ENCODE results near the gene ZNF709. TPM values are rescaled to one million over a fixed set of nuclear protein-coding genes. Genes with fewer than 3 reads are reported as not detected.
A peak's percentile ranks its signal among the peaks of the same experiment; 100 is the strongest.
"Not testable (repeated sequence)": the region's sequence is repeated elsewhere in the genome, so short reads cannot be mapped to it uniquely, and the experiment has no call there.

Gene ZNF709
- total RNA-seq, 4 donors from 2014 or later: 3.1 to 3.6 (median 3.3) TPM

DNA sequence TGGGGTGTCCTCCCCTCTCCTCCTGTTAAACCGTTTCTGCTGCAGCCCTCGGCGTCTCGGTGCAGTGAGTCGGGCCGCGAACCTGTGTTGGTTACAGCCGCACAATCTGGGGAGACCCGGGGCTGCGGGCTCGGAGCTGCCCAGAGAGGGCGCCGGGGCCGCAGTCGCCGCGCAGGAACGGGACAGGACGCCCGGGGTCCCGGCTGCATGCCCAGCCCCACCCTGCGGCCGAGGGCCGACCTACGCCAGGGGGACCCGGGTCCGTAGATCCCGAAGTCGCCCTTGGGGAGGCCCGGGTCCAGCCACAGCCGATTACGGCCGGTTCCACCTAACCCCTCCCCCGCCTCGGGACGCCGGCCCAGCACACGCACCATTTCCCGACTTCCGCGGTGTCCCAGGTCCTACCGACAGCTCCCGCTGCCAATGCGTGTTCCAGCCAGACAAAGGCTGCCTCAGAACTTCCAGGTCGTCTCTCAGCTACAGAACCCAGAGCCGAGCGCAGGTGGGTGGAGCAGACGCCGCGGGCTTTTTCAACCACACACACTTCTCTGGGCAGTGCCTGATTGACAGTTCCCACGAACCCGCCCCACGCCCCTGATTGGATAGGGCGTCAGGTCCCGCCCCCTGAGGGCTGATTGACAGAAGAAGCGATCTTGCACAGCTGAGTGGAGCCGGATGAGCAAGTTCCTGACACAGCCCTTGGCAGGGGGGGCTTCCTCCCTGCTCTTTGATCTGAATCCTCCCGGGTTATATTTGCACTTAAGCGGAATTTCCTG is 43.9 kb downstream of the ZNF709 start, which contains the start of gene ZNF443:
ZNF443 (minus strand) TSS at position 481 of the 776 bp plus-strand sequence; CDS start at position 374, 107 bp downstream.
- TF ChIP-seq EP300 (IDR thresholded peaks at IDR 0.05) (no peak), POLR2A (IDR thresholded peaks at IDR 0.05) (peak in 1 of 2 donors; percentile 38), POLR2AphosphoS5 (IDR thresholded peaks at IDR 0.05) (peak; percentile 84)
- TF ChIP-seq, protein P1, sequence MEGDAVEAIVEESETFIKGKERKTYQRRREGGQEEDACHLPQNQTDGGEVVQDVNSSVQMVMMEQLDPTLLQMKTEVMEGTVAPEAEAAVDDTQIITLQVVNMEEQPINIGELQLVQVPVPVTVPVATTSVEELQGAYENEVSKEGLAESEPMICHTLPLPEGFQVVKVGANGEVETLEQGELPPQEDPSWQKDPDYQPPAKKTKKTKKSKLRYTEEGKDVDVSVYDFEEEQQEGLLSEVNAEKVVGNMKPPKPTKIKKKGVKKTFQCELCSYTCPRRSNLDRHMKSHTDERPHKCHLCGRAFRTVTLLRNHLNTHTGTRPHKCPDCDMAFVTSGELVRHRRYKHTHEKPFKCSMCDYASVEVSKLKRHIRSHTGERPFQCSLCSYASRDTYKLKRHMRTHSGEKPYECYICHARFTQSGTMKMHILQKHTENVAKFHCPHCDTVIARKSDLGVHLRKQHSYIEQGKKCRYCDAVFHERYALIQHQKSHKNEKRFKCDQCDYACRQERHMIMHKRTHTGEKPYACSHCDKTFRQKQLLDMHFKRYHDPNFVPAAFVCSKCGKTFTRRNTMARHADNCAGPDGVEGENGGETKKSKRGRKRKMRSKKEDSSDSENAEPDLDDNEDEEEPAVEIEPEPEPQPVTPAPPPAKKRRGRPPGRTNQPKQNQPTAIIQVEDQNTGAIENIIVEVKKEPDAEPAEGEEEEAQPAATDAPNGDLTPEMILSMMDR (IDR thresholded peaks at IDR 0.05): peak in 2 of 4 experiments; percentile 6 to 9
- peak; percentile 100 for ATAC-seq
- H3K9me3 ChIP-seq: peaks cover 0 to 7% (median 0%) of the 10 kb centered on the region in 3 donors
- peak within 1 kb of the TSS; percentile 52 to 90 (median 86) for H3K27ac ChIP-seq
- H3K4me3 ChIP-seq: peak within 1 kb of the TSS; percentile 65 to 75
- no peaks in the 10 kb centered on the region for H3K36me3 ChIP-seq
- no peaks in the 10 kb centered on the region for H3K27me3 ChIP-seq
- H3K4me1 ChIP-seq: peaks cover 0 to 18% (median 2%) of the 10 kb centered on the region in 3 donors
- WGBS, 2 donors (ENCODE audit: low coverage in 1 of 2): 0% methylated on average over 2 to 9 of the region's 59 CpGs

DNA sequence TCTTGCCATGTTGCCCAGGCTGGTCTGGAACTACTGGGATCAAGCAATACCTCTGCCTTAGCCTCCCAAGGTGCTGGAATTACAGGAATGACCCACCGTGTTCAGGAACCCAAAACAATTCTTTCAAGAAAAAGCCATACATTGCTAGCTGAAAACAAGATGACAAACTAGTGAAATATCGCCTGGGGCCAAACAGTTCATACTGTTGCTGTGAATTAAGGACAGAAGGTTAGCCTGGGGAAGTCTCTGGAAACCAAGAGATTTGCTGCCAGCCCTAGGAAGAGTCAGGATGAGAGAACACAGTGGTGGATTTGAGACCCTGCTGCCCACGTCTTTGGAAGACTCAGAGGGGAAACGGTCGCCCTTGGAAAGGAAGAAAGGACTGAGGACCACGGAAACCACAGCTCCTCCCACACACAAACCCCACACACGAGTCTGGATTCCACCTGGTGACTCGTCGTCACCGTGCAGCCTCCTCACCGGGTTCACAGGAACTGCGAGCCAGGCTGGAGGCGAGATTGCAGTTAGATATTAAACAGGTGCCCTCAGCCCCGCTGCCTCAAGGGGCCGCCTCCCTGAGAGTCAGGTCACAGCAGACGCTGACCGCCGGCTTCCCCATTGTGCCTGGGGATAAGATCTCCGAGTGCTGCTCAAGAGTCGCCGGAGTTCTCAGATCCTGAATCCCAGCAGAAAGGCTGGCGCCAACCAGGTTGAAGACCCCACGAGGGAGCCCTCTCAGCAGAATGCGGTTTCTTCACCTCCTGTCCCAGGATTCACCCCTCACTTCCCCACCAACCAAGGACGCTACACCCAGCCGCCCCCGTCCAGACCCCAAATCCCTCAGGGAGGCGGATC is 44.7 kb downstream of the ZNF709 start:
- H3K9me3 ChIP-seq, ATAC-seq, H3K36me3 ChIP-seq, H3K27me3 ChIP-seq: not testable (repeated sequence)
- H3K4me1 ChIP-seq: peaks cover 0 to 18% (median 2%) of the 10 kb centered on the region in 3 donors
- H3K4me3 ChIP-seq: peak overlapping the region; percentile 65 to 75
- WGBS, 2 donors (ENCODE audit: low coverage in 1 of 2): 6% methylated on average over 2 of the region's 28 CpGs; no CpG with 5 or more reads in 1 of the 2 donors
- peak overlapping the region; percentile 52 to 90 (median 86) for H3K27ac ChIP-seq

DNA sequence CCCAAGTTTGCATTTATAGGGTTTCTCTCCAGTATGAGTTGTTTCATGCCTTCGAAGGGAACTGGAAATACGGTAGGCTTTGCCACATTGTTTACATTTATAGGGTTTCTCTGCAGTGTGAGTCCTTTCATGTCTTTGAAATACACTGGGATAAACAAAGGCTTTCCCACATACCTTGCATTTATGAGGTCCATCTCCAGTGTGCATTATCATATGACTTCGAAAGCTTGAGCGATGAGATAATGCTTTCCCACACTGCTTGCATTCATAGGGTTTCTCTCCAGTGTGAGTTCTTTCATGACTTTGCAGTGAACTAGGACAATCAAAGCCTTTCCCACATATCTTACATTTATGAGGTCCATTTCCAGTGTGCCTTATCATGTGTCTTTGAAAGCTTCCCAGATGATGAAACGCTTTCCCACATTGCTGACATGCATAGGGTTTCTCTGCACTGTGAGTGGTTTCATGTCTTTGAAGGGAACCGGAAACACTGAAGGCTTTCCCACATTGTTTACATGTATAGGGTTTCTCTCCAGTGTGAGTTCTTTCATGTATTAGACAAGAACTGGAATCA is 53.8 kb downstream of the ZNF709 start:
- WGBS, 2 donors (ENCODE audit: low coverage in 1 of 2): 90 to 96% methylated on average over 4 of the region's 6 CpGs

DNA sequence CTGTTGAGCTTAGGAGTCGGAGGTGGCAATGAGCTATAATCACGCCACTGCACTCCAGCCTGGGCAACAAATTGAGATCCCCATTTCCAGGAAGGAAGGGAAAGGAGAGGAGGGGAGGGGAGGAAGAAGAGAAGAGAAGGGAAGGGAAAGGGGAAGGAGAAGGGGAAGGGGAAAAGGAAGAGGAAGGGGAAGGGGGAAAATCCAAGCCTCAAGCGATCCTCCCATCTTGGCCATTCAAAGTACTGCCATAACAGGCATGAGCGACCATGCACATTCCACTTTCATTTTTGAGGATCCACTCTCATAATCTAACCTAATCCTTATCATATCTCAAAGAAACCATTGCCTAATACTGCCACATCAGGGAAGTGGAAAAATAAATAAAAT is 58.7 kb downstream of the ZNF709 start:
- Histone ChIP-seq H3K4me1 (no peaks in the 10 kb centered on the region), H3K9me3 (peaks cover 0 to 2% (median 0%) of the 10 kb centered on the region in 3 donors), H3K4me3 (no peak overlapping the region), H3K27ac (no peak overlapping the region), H3K27me3 (no peaks in the 10 kb centered on the region), H3K36me3 (peaks cover 0 to 29% of the 10 kb centered on the region in 2 donors)
- 95 to 100% methylated on average over 2 to 3 of the region's 4 CpGs for WGBS, 2 donors (ENCODE audit: low coverage in 1 of 2)
- no peak for ATAC-seq
- TF ChIP-seq, protein P1 (IDR thresholded peaks at IDR 0.05): no peak
- TF ChIP-seq EP300 (IDR thresholded peaks at IDR 0.05): no peak
- TF ChIP-seq POLR2AphosphoS5 (IDR thresholded peaks at IDR 0.05): no peak
- TF ChIP-seq POLR2A (IDR thresholded peaks at IDR 0.05): no peak

More for the DNA sequence above, 53.8 kb downstream of the ZNF709 start:
- not testable (repeated sequence) for ATAC-seq, H3K9me3 ChIP-seq, H3K4me3 ChIP-seq, H3K4me1 ChIP-seq, H3K27me3 ChIP-seq, H3K27ac ChIP-seq
- H3K36me3 ChIP-seq: peaks cover 0 to 37% of the 10 kb centered on the region in 2 donors

DNA sequence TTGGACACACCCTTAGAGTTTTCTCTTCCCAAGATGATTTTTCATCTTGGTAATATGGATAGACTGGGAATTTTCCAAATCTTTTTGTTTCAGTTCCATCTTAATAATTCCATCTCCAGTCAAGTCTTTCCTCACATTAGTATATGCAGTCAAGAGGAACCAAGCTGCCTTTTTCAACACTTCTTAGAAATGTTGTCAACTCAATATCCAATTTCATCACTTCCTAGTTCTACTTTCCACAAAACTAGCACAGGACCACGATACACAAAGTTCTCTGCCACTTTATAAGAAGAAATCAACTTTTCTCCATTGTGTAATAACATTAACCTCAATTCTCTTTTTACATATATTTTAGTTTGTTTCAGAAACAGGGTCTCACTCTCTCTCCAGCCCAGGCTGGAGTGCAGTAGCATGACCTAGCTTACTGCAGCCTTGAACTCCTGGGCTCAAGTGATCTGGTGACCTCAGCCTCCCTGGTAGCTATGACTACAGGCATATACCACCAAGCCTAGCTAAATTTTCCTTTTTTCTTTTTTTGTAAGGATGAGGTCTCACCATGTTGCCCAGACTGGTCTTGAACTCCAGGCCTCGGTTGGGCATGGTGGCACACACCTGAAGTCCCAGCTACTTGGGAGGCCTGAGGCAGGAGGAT is 59.3 kb downstream of the ZNF709 start:
- no peaks in the 10 kb centered on the region for H3K27me3 ChIP-seq
- H3K4me3 ChIP-seq: no peak overlapping the region
- H3K4me1 ChIP-seq: no peaks in the 10 kb centered on the region
- peaks cover 0 to 29% of the 10 kb centered on the region in 2 donors for H3K36me3 ChIP-seq
- TF ChIP-seq POLR2A (IDR thresholded peaks at IDR 0.05) (no peak), POLR2AphosphoS5 (IDR thresholded peaks at IDR 0.05) (no peak), EP300 (IDR thresholded peaks at IDR 0.05) (no peak)
- TF ChIP-seq, protein P1 (IDR thresholded peaks at IDR 0.05): no peak
- H3K9me3 ChIP-seq: no peaks in the 10 kb centered on the region
- no peak for ATAC-seq
- WGBS, 2 donors (ENCODE audit: low coverage in 1 of 2): 94 to 100% methylated on average over 1 to 2 of the region's 2 CpGs
- H3K27ac ChIP-seq: no peak overlapping the region

DNA sequence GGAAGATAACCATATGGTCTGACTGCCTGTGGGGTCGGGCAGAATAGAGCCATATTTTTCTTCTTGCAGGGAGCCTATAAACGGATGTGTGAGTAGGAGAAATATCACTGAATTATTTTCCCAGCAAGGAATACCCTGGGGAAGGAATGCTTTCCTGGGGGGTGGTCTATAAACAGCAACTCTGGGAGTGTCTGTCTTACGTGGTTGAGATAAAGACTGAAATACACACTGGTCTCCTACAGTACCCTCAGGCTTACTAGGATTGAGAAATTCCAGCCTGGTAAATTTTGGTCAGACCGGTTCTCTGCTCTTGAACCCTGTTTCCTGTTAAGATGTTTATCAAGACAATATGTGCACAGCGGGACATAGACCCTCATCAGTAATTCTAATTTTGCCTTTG is 67.3 kb downstream of the ZNF709 start:
- H3K36me3 ChIP-seq, H3K27me3 ChIP-seq, ATAC-seq, H3K4me1 ChIP-seq, H3K9me3 ChIP-seq, H3K4me3 ChIP-seq, H3K27ac ChIP-seq: not testable (repeated sequence)
- 88 to 96% methylated on average over 5 of the region's 5 CpGs for WGBS, 2 donors (ENCODE audit: low coverage in 1 of 2)

Measured in gastroesophageal sphincter (tissue), 4 donors.